Measurements from ENCODE around the gene PELI2. TPM values are rescaled to one million over a fixed set of nuclear protein-coding genes. Genes with fewer than 3 reads are reported as not detected.

The PELI2 gene
- total RNA-seq, 1 donor from 2014 or later: 33.7 TPM

- TF ChIP-seq CTCF (conservative IDR thresholded peaks at IDR 0.05): no peak
- Mint-ChIP-seq H3K27me3 (no peaks in the 10 kb centered on the region), H3K9me3 (no peaks in the 10 kb centered on the region), H3K4me3 (no peak overlapping the region), H3K27ac (no peak overlapping the region), H3K4me1 (ENCODE audit: unreplicated experiment) (peaks cover 31% of the 10 kb centered on the region), H3K36me3 (no peaks in the 10 kb centered on the region)
- no peak for DNase-seq (ENCODE audit: extremely low spot score, unreplicated experiment)
Observed at GRCh38 chr14:56211084-56211483, 92.9 kb downstream of the PELI2 start.

- no peaks in the 10 kb centered on the region for H3K36me3 Mint-ChIP-seq
- H3K9me3 Mint-ChIP-seq: no peaks in the 10 kb centered on the region
- no peak overlapping the region for H3K27ac Mint-ChIP-seq
- H3K4me3 Mint-ChIP-seq: no peak overlapping the region
- TF ChIP-seq CTCF (conservative IDR thresholded peaks at IDR 0.05): no peak
- no peaks in the 10 kb centered on the region for H3K27me3 Mint-ChIP-seq
- peaks cover 39% of the 10 kb centered on the region for H3K4me1 Mint-ChIP-seq (ENCODE audit: unreplicated experiment)
- DNase-seq (ENCODE audit: extremely low spot score, unreplicated experiment): no peak
Observed at GRCh38 chr14:56211844-56212243, 93.6 kb downstream of the PELI2 start.

GRCh38 chr14:56212521-56212920 is 94.3 kb downstream of the PELI2 start:
- TF ChIP-seq CTCF (conservative IDR thresholded peaks at IDR 0.05): no peak
- no peaks in the 10 kb centered on the region for H3K9me3 Mint-ChIP-seq
- H3K27ac Mint-ChIP-seq: no peak overlapping the region
- H3K4me1 Mint-ChIP-seq (ENCODE audit: unreplicated experiment): peaks cover 42% of the 10 kb centered on the region
- H3K27me3 Mint-ChIP-seq: no peaks in the 10 kb centered on the region
- H3K4me3 Mint-ChIP-seq: no peak overlapping the region
- DNase-seq (ENCODE audit: extremely low spot score, unreplicated experiment): no peak
- no peaks in the 10 kb centered on the region for H3K36me3 Mint-ChIP-seq

GRCh38 chr14:56213306-56213705 is 95.1 kb downstream of the PELI2 start:
- H3K27me3 Mint-ChIP-seq: no peaks in the 10 kb centered on the region
- H3K27ac Mint-ChIP-seq: no peak overlapping the region
- TF ChIP-seq CTCF (conservative IDR thresholded peaks at IDR 0.05): no peak
- H3K9me3 Mint-ChIP-seq: no peaks in the 10 kb centered on the region
- H3K4me1 Mint-ChIP-seq (ENCODE audit: unreplicated experiment): peaks cover 38% of the 10 kb centered on the region
- no peak for DNase-seq (ENCODE audit: extremely low spot score, unreplicated experiment)
- no peaks in the 10 kb centered on the region for H3K36me3 Mint-ChIP-seq
- no peak overlapping the region for H3K4me3 Mint-ChIP-seq

GRCh38 chr14:56215180-56215579 is 97.0 kb downstream of the PELI2 start:
- peaks cover 31% of the 10 kb centered on the region for H3K4me1 Mint-ChIP-seq (ENCODE audit: unreplicated experiment)
- DNase-seq (ENCODE audit: extremely low spot score, unreplicated experiment): no peak
- no peak overlapping the region for H3K4me3 Mint-ChIP-seq
- no peaks in the 10 kb centered on the region for H3K36me3 Mint-ChIP-seq
- H3K27ac Mint-ChIP-seq: no peak overlapping the region
- no peaks in the 10 kb centered on the region for H3K9me3 Mint-ChIP-seq
- H3K27me3 Mint-ChIP-seq: no peaks in the 10 kb centered on the region
- no peak for TF ChIP-seq CTCF (conservative IDR thresholded peaks at IDR 0.05)

Data from type B pancreatic cell (in vitro differentiated cells).